SIG-M5 treated with dmso at 0.1 percent for 504 hours (cell line): ENCODE results near the gene C1QTNF1.
"Not testable (repeated sequence)": the region's sequence is repeated elsewhere in the genome, so short reads cannot be mapped to it uniquely, and the experiment has no call there.

ENCODE experiments used
- DNase-seq: peaks from one replicate; lab custom pipeline; 2025; ENCODE audit not compliant: unreplicated experiment; lab: John Stamatoyannopoulos, UW

Gene C1QTNF1

GRCh38 chr17:79022507-79022991 lies 1.4 kb upstream of the C1QTNF1 start:
- no peak for DNase-seq

- no peak for DNase-seq
Observed at GRCh38 chr17:79023180-79023705, 726 bp upstream of the C1QTNF1 start.

GRCh38 chr17:79024901-79025737 lies 1.1 kb downstream of the C1QTNF1 start:
- DNase-seq: no peak

GRCh38 chr17:79026376-79027273 lies 2.7 kb downstream of the C1QTNF1 start:
- no peak for DNase-seq

- no peak for DNase-seq
Observed at GRCh38 chr17:79027274-79027924, 3.4 kb downstream of the C1QTNF1 start.

GRCh38 chr17:79027925-79028491 lies 4.0 kb downstream of the C1QTNF1 start:
- no peak for DNase-seq

GRCh38 chr17:79028496-79029326 lies 4.7 kb downstream of the C1QTNF1 start:
- DNase-seq: no peak

GRCh38 chr17:79029327-79030009 lies 5.5 kb downstream of the C1QTNF1 start:
- no peak for DNase-seq

GRCh38 chr17:79030636-79031035 lies 6.7 kb downstream of the C1QTNF1 start:
- DNase-seq: not testable (repeated sequence)

- DNase-seq: no peak
Observed at GRCh38 chr17:79031996-79032875, 8.3 kb downstream of the C1QTNF1 start.

- no peak for DNase-seq
Observed at GRCh38 chr17:79033046-79033616, 9.2 kb downstream of the C1QTNF1 start.

- DNase-seq: no peak
Observed at GRCh38 chr17:79033741-79034501, 10.0 kb downstream of the C1QTNF1 start.

- no peak for DNase-seq
Observed at GRCh38 chr17:79034931-79035485, 11.0 kb downstream of the C1QTNF1 start.

GRCh38 chr17:79035686-79036085 lies 11.7 kb downstream of the C1QTNF1 start:
- no peak for DNase-seq

- DNase-seq: no peak
Observed at GRCh38 chr17:79036181-79036580, 12.2 kb downstream of the C1QTNF1 start.

GRCh38 chr17:79036596-79036995 lies 12.6 kb downstream of the C1QTNF1 start:
- peak; percentile 19 for DNase-seq
